ENCODE measurements around the gene PPM1H. TPM values are rescaled to one million over a fixed set of nuclear protein-coding genes. Genes with fewer than 3 reads are reported as not detected.

Gene PPM1H
- total RNA-seq, 1 donor from 2014 or later: 0.85 TPM

DNA sequence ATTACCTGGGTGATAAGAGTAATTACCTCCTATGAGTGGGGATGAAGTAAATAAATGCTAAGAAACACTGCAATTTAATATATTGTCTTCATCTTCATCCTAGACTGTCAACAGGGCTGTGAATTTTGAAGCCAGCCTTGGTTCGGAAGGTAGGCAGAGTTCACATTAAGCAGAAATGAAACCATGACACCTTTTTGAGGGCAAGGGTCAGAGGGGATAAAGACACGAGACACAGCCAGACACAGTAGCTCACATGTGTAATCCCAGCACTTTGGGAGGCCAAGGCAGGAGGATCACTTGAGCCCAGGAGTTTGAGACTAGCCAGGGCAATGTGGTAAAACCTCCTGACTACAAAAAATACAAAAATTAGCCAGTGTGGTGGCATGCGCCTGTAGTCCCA, 243.6 kb downstream of the PPM1H start:
- H3K4me1 ChIP-seq: peaks cover 6 to 22% of the 10 kb centered on the region in 2 donors
- intact Hi-C loops (cut with DNase I): loop anchor here (5.0 kb wide), 1 partner anchor 59 kb away; no protein-coding TSS in a partner anchor
- no peaks in the 10 kb centered on the region for H3K27me3 ChIP-seq
- no peak for DNase-seq (ENCODE audit: low spot score in 2 of 2)
- H3K36me3 ChIP-seq: no peaks in the 10 kb centered on the region
- no peaks in the 10 kb centered on the region for H3K9me3 ChIP-seq
- TF ChIP-seq, protein P1, sequence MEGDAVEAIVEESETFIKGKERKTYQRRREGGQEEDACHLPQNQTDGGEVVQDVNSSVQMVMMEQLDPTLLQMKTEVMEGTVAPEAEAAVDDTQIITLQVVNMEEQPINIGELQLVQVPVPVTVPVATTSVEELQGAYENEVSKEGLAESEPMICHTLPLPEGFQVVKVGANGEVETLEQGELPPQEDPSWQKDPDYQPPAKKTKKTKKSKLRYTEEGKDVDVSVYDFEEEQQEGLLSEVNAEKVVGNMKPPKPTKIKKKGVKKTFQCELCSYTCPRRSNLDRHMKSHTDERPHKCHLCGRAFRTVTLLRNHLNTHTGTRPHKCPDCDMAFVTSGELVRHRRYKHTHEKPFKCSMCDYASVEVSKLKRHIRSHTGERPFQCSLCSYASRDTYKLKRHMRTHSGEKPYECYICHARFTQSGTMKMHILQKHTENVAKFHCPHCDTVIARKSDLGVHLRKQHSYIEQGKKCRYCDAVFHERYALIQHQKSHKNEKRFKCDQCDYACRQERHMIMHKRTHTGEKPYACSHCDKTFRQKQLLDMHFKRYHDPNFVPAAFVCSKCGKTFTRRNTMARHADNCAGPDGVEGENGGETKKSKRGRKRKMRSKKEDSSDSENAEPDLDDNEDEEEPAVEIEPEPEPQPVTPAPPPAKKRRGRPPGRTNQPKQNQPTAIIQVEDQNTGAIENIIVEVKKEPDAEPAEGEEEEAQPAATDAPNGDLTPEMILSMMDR (IDR thresholded peaks at IDR 0.05): no peak
- no peak overlapping the region for H3K4me3 ChIP-seq
- H3K27ac ChIP-seq: no peak overlapping the region

GRCh38 chr12:62689042-62689839, 245.7 kb downstream of the PPM1H start:
- no peaks in the 10 kb centered on the region for H3K27me3 ChIP-seq
- no peaks in the 10 kb centered on the region for H3K36me3 ChIP-seq
- DNase-seq (ENCODE audit: low spot score in 2 of 2): no peak
- no peaks in the 10 kb centered on the region for H3K9me3 ChIP-seq
- no peak overlapping the region for H3K27ac ChIP-seq
- H3K4me3 ChIP-seq: no peak overlapping the region
- TF ChIP-seq, protein P1 (IDR thresholded peaks at IDR 0.05): no peak
- intact Hi-C loops (cut with DNase I): no loop called here
- H3K4me1 ChIP-seq: peaks cover 9 to 23% of the 10 kb centered on the region in 2 donors

GRCh38 chr12:62686938-62687337, 248.0 kb downstream of the PPM1H start:
- no peak for DNase-seq (ENCODE audit: low spot score in 2 of 2)
- peaks cover 6 to 26% of the 10 kb centered on the region in 2 donors for H3K4me1 ChIP-seq
- H3K27ac ChIP-seq: peak overlapping the region; percentile 60 to 63
- H3K4me3 ChIP-seq: no peak overlapping the region
- H3K36me3 ChIP-seq: no peaks in the 10 kb centered on the region
- H3K27me3 ChIP-seq: no peaks in the 10 kb centered on the region
- H3K9me3 ChIP-seq: no peaks in the 10 kb centered on the region
- TF ChIP-seq, protein P1 (IDR thresholded peaks at IDR 0.05): no peak
- intact Hi-C loops (cut with DNase I): no loop called here

DNA sequence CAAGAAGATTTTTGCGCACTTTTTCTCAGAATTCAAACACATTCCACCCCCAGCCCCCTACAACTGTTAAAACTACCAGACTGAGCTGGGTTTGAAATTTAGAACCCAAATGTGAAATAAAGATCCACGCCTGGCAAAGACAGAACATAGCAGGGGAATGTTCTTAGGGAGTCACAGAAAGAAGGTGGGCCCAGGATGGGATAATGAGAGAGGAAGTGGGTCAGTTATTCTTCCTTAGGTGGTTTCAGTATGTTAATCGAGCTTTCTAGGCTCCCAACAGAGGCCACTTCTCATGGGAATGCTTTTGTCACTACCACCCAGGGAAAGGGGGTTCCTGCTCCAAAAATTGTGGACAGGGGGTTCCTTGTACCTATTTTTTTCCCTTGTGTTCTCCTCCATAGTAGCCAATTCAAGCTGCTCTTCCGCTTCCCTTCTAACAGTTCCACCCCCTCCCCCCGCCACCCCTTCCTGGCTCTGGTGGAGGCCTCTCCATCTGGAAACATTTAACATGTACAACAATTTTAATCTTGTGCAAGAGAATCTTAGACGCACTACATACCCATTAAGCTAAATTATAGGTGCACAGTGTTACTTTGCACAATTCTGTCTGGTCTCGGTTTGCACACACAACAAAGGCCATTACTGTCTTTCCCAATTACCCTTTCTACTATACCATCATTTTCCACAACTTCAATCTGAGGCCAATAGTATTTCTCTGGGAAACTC, 250.2 kb downstream of the PPM1H start:
- Histone ChIP-seq H3K27ac (peak overlapping the region; percentile 79 to 85), H3K4me1 (peaks cover 6 to 26% of the 10 kb centered on the region in 2 donors), H3K9me3 (no peaks in the 10 kb centered on the region), H3K4me3 (no peak overlapping the region), H3K27me3 (no peaks in the 10 kb centered on the region), H3K36me3 (no peaks in the 10 kb centered on the region)
- TF ChIP-seq, protein P1 (IDR thresholded peaks at IDR 0.05): no peak
- DNase-seq (ENCODE audit: low spot score in 2 of 2): peak in 1 of 2 donors; percentile 78
- intact Hi-C loops (cut with DNase I): loop anchor here (2.0 kb wide), 2 partner anchors 18 to 82 kb away; no protein-coding TSS in a partner anchor

- H3K36me3 ChIP-seq: no peaks in the 10 kb centered on the region
- no peak overlapping the region for H3K4me3 ChIP-seq
- no peaks in the 10 kb centered on the region for H3K27me3 ChIP-seq
- no peaks in the 10 kb centered on the region for H3K9me3 ChIP-seq
- H3K27ac ChIP-seq: peak overlapping the region; percentile 79 to 85
- intact Hi-C loops (cut with DNase I): loop anchor here (2.0 kb wide), 3 partner anchors 19 to 81 kb away; no protein-coding TSS in a partner anchor
- DNase-seq (ENCODE audit: low spot score in 2 of 2): peak in 1 of 2 donors; percentile 78
- TF ChIP-seq, protein P1 (IDR thresholded peaks at IDR 0.05): no peak
- H3K4me1 ChIP-seq: peaks cover 6 to 23% of the 10 kb centered on the region in 2 donors
These were observed 251.0 kb downstream of the PPM1H start for GRCh38 chr12:62683776-62684569.
